AG08396 (cell line): Measurements from ENCODE around the gene SEPTIN10.
A peak's percentile ranks its signal among the peaks of the same experiment; 100 is the strongest.

Source experiments
- DNase-seq: peaks from one replicate; pipeline ENCODE4 v3.0.0; 2012; ENCODE audit warnings: low spot score, mixed read lengths

The SEPTIN10 gene

DNA sequence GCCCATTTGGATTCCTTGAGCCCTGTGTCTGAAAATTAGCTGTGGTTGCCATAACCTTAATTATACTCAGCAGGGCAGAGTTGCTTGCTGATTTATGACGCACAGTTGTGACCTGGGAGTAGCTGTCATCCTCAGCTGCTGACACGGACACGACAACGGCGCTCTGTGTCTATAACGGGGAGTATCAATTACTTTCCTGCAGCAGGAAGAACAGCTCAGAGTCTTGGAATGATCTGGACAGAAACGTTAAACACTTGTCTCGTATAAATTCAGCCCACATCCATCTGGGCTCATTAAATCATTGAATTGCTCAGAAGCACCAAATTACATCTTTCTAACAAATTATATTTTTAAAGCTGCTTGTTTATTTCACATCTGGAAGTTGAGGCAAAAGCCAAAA is 116.3 kb downstream of the SEPTIN10 start:
- peak; percentile 89 for DNase-seq

DNA sequence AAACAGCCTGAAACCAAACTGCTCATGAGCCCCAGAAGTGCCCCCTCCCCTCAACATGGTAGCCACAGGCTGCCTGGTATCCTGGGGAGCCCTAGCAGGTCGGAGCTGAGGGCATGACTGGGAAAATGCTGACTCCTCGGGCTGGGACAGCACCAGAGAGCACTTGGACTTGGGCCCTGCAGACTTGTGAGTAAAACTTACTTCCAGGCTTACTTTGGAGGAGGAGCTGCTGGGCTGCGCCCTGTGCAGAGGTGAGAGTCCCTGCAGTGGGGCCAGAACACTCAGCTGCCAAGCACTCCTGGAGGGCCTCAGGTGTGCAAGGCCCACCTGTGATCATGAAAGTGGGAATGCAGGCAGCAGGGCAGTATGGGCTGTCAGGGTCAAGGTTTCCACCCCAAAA is 119.4 kb downstream of the SEPTIN10 start:
- DNase-seq, result no peak

DNA sequence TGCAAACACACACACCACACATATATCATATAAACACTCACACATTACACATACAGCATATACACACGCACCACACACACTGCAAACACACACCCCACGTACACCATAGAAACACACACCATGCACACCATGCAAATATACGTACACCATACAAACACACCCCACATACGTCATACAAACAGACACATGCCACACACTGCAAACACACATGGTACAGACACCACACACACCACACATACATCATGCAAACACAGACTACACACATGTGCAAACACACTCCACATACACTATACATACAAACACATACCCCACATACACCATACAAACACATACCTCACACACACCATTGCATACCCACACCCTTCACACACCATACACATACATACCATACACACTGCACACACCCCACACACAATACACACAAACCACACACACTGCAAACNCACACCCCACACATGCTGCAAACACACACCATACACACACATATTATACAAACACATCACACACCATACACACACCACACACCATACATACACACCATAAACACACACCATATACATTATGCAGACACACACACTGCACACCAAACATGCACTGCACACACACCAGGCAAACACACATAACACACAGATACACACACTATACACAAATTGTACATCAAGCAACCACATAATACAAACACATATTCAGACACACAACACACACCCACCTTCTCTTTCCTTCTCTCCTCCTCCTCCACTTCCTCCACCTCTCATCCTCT is 120.4 kb downstream of the SEPTIN10 start:
- DNase-seq, result no peak
